Measurements from ENCODE around the gene FAM187B.

GRCh38 chr19:35251456-35251855 is 22.9 kb upstream of the FAM187B start:
- TF ChIP-seq GATA2 (IDR thresholded peaks at IDR 0.05; ENCODE audit: low read depth, low read length) (no peak), GATA3 (IDR thresholded peaks at IDR 0.05; ENCODE audit: low read depth, low read length) (no peak)
